GM12875 (cell line): ENCODE data around the gene SAMD4A.

Experiments
- H3K4me3 ChIP-seq: one replicate; pipeline ENCODE4 v1.5.1; 2011; ENCODE audit warnings: low read depth, low read length, control low read depth
- TF ChIP-seq, protein P1 (sequence below): IDR thresholded peaks from 2 replicates; pipeline ENCODE4 v1.5.1; 2011; ENCODE audit warnings: low read depth, mild to moderate bottlenecking, control low read depth, inconsistent platforms, low read length, moderate library complexity, borderline replicate concordance; ENCODE audit not compliant: insufficient read depth

SAMD4A gene

DNA sequence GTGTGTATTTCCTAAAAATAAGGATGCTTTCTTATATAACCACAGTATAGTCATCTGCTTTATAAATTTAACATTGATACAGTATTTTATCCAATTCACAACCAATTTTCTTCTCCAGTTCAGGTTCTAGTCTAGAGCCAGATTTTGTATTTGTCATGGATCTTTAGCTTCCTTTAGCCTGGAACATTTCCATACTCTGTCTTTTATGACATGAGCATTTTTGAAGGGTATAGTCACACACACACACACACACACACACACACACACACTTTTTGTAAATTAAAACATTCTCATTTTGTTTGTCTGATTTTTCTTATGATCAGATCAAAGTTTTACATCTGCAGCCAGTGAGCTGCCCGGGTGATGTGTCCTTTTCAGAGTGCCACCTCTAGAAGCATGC lies 31.8 kb upstream of the SAMD4A start:
- H3K4me3 ChIP-seq = no peak overlapping the region
- TF ChIP-seq, protein P1, sequence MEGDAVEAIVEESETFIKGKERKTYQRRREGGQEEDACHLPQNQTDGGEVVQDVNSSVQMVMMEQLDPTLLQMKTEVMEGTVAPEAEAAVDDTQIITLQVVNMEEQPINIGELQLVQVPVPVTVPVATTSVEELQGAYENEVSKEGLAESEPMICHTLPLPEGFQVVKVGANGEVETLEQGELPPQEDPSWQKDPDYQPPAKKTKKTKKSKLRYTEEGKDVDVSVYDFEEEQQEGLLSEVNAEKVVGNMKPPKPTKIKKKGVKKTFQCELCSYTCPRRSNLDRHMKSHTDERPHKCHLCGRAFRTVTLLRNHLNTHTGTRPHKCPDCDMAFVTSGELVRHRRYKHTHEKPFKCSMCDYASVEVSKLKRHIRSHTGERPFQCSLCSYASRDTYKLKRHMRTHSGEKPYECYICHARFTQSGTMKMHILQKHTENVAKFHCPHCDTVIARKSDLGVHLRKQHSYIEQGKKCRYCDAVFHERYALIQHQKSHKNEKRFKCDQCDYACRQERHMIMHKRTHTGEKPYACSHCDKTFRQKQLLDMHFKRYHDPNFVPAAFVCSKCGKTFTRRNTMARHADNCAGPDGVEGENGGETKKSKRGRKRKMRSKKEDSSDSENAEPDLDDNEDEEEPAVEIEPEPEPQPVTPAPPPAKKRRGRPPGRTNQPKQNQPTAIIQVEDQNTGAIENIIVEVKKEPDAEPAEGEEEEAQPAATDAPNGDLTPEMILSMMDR = no peak

DNA sequence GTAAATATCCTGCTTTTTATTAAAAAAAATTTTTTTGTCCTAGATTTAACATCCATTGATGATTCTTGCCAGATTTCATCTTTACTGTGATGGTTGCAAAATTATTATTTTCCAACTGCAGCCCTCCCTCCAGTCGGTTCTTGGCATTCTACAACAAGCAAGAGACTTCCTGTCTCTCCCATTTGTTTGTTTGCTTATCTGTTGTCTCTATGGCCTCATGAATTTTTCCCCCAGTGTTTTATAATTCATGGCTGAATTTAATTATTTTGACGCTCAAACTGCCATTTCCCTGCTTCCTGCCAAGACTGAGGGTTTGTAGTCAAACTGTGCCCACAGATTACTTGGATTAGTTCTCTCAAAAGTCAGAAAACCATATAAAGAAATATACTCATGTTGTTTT lies 31.3 kb upstream of the SAMD4A start:
- H3K4me3 ChIP-seq = no peak overlapping the region
- TF ChIP-seq, protein P1 = no peak

DNA sequence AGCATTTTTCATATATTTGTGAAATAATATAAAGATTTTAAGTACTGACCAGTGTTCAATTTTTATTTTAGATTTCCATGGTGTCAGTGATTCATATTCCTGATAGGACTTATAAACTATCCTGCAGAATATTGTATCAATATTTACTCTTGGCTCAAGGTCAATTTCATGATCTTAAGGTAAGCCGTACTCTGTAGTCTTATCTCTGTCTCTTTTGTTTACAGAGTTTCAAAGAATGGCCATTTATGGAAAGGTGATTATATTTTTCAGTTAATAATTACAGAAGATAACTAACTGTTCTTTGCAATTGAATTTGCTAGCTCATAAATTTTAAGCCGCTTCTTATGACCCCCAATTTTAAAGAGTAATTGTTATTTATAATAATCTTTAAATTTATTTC lies 29.3 kb upstream of the SAMD4A start:
- H3K4me3 ChIP-seq = no peak overlapping the region
- TF ChIP-seq, protein P1 = no peak

DNA sequence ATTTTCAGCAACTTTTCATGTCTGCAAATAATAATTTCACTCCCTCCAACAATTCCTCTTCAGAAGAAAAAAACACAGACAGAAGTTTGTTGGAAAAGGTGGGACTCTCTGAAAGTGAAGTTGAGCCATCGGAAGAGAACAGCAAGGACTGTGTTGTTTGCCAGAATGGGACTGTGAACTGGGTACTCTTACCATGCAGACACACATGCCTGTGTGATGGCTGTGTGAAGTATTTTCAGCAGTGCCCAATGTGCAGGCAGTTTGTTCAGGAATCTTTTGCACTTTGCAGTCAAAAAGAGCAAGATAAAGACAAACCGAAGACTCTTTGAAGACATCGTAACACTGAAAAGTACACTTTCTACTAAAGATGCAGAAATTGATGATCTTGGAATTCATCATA lies 28.9 kb upstream of the SAMD4A start:
- TF ChIP-seq, protein P1 = no peak
- H3K4me3 ChIP-seq = no peak overlapping the region

DNA sequence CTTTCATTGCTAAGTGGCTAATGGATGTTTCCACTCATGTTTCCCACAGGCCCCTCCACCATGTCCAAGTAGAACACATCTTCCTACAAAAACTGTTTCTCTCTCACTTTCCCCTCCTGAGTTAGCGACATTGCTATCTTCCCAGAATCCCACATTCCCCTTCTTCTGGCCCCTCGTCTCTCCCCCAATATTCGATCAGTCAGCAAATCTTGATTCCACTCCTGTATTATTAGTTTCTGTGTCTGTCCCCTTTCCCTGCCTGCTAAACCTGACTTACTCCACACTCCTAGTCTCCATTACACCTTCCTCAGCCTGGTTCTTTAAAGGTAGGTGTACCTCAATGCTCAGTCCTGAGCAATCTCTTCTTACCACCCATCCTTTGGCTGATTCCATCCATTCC lies 19.3 kb upstream of the SAMD4A start:
- TF ChIP-seq, protein P1 = no peak
- no peak overlapping the region for H3K4me3 ChIP-seq

DNA sequence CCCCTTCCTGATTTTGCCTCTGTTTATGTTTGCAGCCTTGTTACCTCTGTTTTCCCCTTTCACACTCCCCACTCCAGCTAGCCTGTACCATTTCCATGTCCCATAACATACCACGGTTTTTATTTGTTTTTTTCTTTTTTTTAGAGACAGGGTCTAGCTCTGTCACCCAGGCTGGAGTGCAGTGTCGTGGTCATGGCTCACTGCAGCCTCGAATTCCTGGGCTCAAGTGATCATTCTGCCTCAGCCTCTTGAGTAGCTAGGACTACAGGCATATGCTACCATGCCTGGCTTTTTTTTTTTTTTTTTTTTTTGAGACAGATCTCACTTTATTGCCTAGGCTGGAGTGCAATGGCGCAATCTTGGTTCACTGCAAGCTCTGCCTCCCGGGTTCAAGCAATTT lies 18.4 kb upstream of the SAMD4A start:
- TF ChIP-seq, protein P1 = no peak
- H3K4me3 ChIP-seq = no peak overlapping the region

DNA sequence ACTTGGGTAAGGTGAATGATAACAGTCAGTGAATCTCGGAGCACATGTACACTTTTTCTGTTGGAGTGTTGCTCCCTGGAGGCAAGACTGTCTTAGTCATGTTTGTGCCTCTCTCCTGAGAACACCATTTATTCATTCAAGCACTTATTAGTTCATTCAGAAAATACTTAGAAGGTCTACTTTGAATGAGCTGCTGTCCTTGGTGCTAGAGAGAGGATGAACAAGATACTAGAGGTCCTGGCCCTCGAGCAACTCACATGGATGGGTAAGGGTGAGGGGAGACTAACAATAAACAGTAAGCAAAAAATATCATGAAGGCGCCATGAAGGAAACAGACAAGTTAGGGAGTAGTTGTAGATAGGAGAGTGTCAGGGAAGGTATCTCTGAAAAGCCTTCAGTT lies 17.1 kb upstream of the SAMD4A start:
- TF ChIP-seq, protein P1 = no peak
- no peak overlapping the region for H3K4me3 ChIP-seq
